CD14-positive monocyte (primary cell): ENCODE measurements around the gene SMARCA4. TPM values are rescaled to one million over a fixed set of nuclear protein-coding genes. Genes with fewer than 3 reads are reported as not detected.

Experiments
- DNase-seq, 3 donors: peaks; one replicate each; pipeline ENCODE4 v3.0.0-alpha.2; 2011 to 2022
- H2AFZ ChIP-seq: 2 replicates; pipeline ENCODE4 v1.6.0; 2012; ENCODE audit warnings: mild to moderate bottlenecking, low read depth, low read length, inconsistent platforms; ENCODE audit not compliant: insufficient read depth, poor library complexity, severe bottlenecking
- H3K27ac ChIP-seq, 2 donors: 1 replicate in 1 of 2; 2 replicates in 1 of 2; pipeline ENCODE4 v1.5.1; 2012 to 2013; ENCODE audit warnings: low read length in 2 of 2, control low read depth in 1 of 2, inconsistent platforms in 1 of 2, low read depth in 1 of 2, mild to moderate bottlenecking in 1 of 2
- H3K27me3 ChIP-seq, 2 donors: one replicate each; pipeline versions ENCODE4 v1.6.0 to v1.6.1; 2011 to 2013; ENCODE audit warnings: low read length in 2 of 2; ENCODE audit not compliant: control insufficient read depth in 2 of 2, insufficient read depth in 2 of 2
- H3K36me3 ChIP-seq, 2 donors: replicated peaks in 1 of 2; 1 replicate in 1 of 2; 2 replicates in 1 of 2; pipeline versions ENCODE4 v1.5.1 to v1.6.1; 2012 to 2013; ENCODE audit warnings: low read length in 2 of 2, control low read depth in 1 of 2, inconsistent platforms in 1 of 2, mild to moderate bottlenecking in 1 of 2; ENCODE audit not compliant: insufficient read depth in 2 of 2, control insufficient read depth in 1 of 2
- H3K4me1 ChIP-seq, 2 donors: 1 replicate in 1 of 2; 2 replicates in 1 of 2; pipeline versions ENCODE4 v1.5.1 to v1.6.1; 2012 to 2013; ENCODE audit warnings: low read length in 2 of 2, control low read depth in 1 of 2, inconsistent platforms in 1 of 2, mild to moderate bottlenecking in 1 of 2, moderate library complexity in 1 of 2; ENCODE audit not compliant: insufficient read depth in 2 of 2, control insufficient read depth in 1 of 2
- H3K4me2 ChIP-seq: replicated peaks from 2 replicates; pipeline ENCODE3; 2012; ENCODE audit warnings: low read length, moderate library complexity, mild to moderate bottlenecking; ENCODE audit not compliant: poor library complexity, severe bottlenecking; ENCODE audit errors: extremely low read depth
- H3K4me3 ChIP-seq, 3 experiments: fragments of 200-600 bp in 1 of 3; sonication (generic) in 1 of 3; replicated peaks in 1 of 3; 1 replicate in 2 of 3; 2 replicates in 1 of 3; pipeline ENCODE4 v1.5.1; 2011 to 2013; ENCODE audit warnings: low read length in 3 of 3, mild to moderate bottlenecking in 3 of 3, control low read depth in 2 of 3, low read depth in 2 of 3, inconsistent platforms in 1 of 3, moderate library complexity in 1 of 3
- H3K79me2 ChIP-seq: 2 replicates; pipeline ENCODE4 v1.6.0; 2012; ENCODE audit warnings: mild to moderate bottlenecking, control low read depth, inconsistent platforms, low read length, moderate library complexity; ENCODE audit not compliant: insufficient read depth
- H3K9ac ChIP-seq: 2 replicates; pipeline ENCODE4 v1.6.0; 2017; ENCODE audit warnings: low read length, mild to moderate bottlenecking; ENCODE audit not compliant: insufficient read depth, poor library complexity, severe bottlenecking
- H3K9me3 ChIP-seq, 2 donors: replicated peaks in 1 of 2; 1 replicate in 1 of 2; 2 replicates in 1 of 2; pipeline versions ENCODE4 v1.5.1 to v1.6.1; 2012 to 2013; ENCODE audit warnings: low read length in 2 of 2, control low read depth in 1 of 2; ENCODE audit not compliant: control insufficient read depth in 1 of 2, insufficient read depth in 1 of 2
- H4K20me1 ChIP-seq: 2 replicates; pipeline ENCODE4 v1.6.0; 2012; ENCODE audit warnings: mild to moderate bottlenecking, low read length, control low read depth, moderate library complexity; ENCODE audit not compliant: insufficient read depth
- H3K27ac Mint-ChIP-seq, 7 donors: one replicate each; pipeline ENCODE4 v1.8.0; 2020; ENCODE audit warnings: mild to moderate bottlenecking in 7 of 7, mixed read lengths in 7 of 7, moderate library complexity in 6 of 7, inconsistent platforms in 2 of 7
- H3K27me3 Mint-ChIP-seq, 3 donors: one replicate each; pipeline ENCODE4 v1.8.0; 2021 to 2022; ENCODE audit warnings: low read depth in 3 of 3, mild to moderate bottlenecking in 3 of 3, mixed read lengths in 3 of 3, moderate library complexity in 3 of 3, inconsistent platforms in 1 of 3
- H3K36me3 Mint-ChIP-seq, 2 donors: one replicate each; pipeline ENCODE4 v1.8.0; 2020; ENCODE audit warnings: mixed read lengths in 2 of 2, inconsistent platforms in 1 of 2, mild to moderate bottlenecking in 1 of 2
- H3K4me1 Mint-ChIP-seq: one replicate; pipeline ENCODE4 v1.8.0; 2020; ENCODE audit warnings: mild to moderate bottlenecking, mixed read lengths
- H3K4me3 Mint-ChIP-seq, 2 donors: one replicate each; pipeline ENCODE4 v1.8.0; 2020; ENCODE audit warnings: mild to moderate bottlenecking in 2 of 2, mixed read lengths in 2 of 2, moderate library complexity in 1 of 2
- H3K9me3 Mint-ChIP-seq, 7 donors: one replicate each; pipeline ENCODE4 v1.8.0; 2020 to 2022; ENCODE audit warnings: mixed read lengths in 7 of 7, mild to moderate bottlenecking in 6 of 7, moderate library complexity in 6 of 7, inconsistent platforms in 2 of 7
- CTCF ChIP-seq: fragments of 200-600 bp; IDR thresholded peaks from one replicate; pipeline ENCODE4 v1.8.0; 2022; ENCODE audit warnings: antibody characterized with exemption, mild to moderate bottlenecking
- WGBS: methylation state at CpG from one replicate; pipeline ENCODE4 v1.1.5; 2013; ENCODE audit warnings: missing lambda C conversion rate; ENCODE audit not compliant: insufficient coverage; 5-methylcytosine and 5-hydroxymethylcytosine counted together
- intact Hi-C, 2 donors: fragments of 100-400 bp; cut with micrococcal nuclease; formaldehyde crosslinking; loops; one replicate each; pipeline versions ENCODE4 v1.15.0 to v1.15.1; 2023
- polyA plus RNA-seq, 3 donors: library from polyadenylated mRNA; depleted of rRNA in 1 of 3; unstranded in 2 of 3; stranded (reverse) in 1 of 3; fragments of 300-500 nt in 2 of 3; fragments of >200 nt in 1 of 3; fragmentation: Illumina TruSeq in 2 of 3; gene quantifications; 1 replicate in 2 of 3; 2 replicates in 1 of 3; pipeline ENCODE4 v1.2.3, GENCODE V29; 2012 to 2021

The SMARCA4 gene
- polyA plus RNA-seq, 3 donors = 5.1 to 53.3 (median 7.0) TPM

GRCh38 chr19:11087870-11088505 lies 127.2 kb downstream of the SMARCA4 start:
- H3K4me1 ChIP-seq = peaks cover 43 to 45% of the 10 kb centered on the region in 2 donors
- Mint-ChIP-seq H3K27me3 (peaks cover 1 to 12% (median 7%) of the 10 kb centered on the region in 3 donors), H3K4me3 (peak overlapping the region in 1 of 2 donors; percentile 39), H3K27ac (peak overlapping the region in 2 of 7 donors; percentile 40 to 98), H3K36me3 (no peaks in the 10 kb centered on the region), H3K9me3 (peaks cover 0 to 4% (median 3%) of the 10 kb centered on the region in 7 donors), H3K4me1 (peaks cover 32% of the 10 kb centered on the region)
- DNase-seq = no peak
- H3K9ac ChIP-seq = no peak overlapping the region
- H3K9me3 ChIP-seq = no peaks in the 10 kb centered on the region
- peaks cover 14% of the 10 kb centered on the region for H3K79me2 ChIP-seq
- TF ChIP-seq CTCF = no peak
- 100% methylated on average over 1 of the region's 4 CpGs for WGBS
- intact Hi-C loops = loop anchor here in 1 of 2 donors (2.0 to 10.0 kb wide), 2 partner anchors 13 to 53 kb away; no protein-coding TSS in a partner anchor
- no peak overlapping the region for H2AFZ ChIP-seq
- no peak overlapping the region for H3K4me2 ChIP-seq
- peaks cover 5% of the 10 kb centered on the region for H4K20me1 ChIP-seq
- peaks cover 0 to 10% of the 10 kb centered on the region in 2 donors for H3K27me3 ChIP-seq
- no peak overlapping the region for H3K4me3 ChIP-seq
- no peak overlapping the region for H3K27ac ChIP-seq
- H3K36me3 ChIP-seq = no peaks in the 10 kb centered on the region

GRCh38 chr19:11088506-11089253 lies 127.8 kb downstream of the SMARCA4 start:
- Histone ChIP-seq H3K9me3 (no peaks in the 10 kb centered on the region), H3K4me3 (peak overlapping the region; percentile 58 to 81 (median 78)), H3K9ac (no peak overlapping the region), H3K36me3 (no peaks in the 10 kb centered on the region), H2AFZ (peak overlapping the region; percentile 36), H3K4me2 (peak overlapping the region; percentile 84), H4K20me1 (peaks cover 9% of the 10 kb centered on the region), H3K27ac (peak overlapping the region; percentile 84 to 97), H3K79me2 (peaks cover 14% of the 10 kb centered on the region), H3K27me3 (peaks cover 0 to 10% of the 10 kb centered on the region in 2 donors), H3K4me1 (peaks cover 50% of the 10 kb centered on the region in 2 donors)
- intact Hi-C loops = loop anchor here in 1 of 2 donors (2.0 to 10.0 kb wide), 2 partner anchors 14 to 54 kb away; no protein-coding TSS in a partner anchor
- TF ChIP-seq CTCF = no peak
- no peaks in the 10 kb centered on the region for H3K36me3 Mint-ChIP-seq
- H3K4me3 Mint-ChIP-seq = peak overlapping the region; percentile 86 to 89
- WGBS = 24% methylated on average over 5 of the region's 11 CpGs
- H3K27ac Mint-ChIP-seq = peak overlapping the region; percentile 88 to 100 (median 96)
- no peak for DNase-seq
- H3K27me3 Mint-ChIP-seq = peaks cover 1 to 10% (median 7%) of the 10 kb centered on the region in 3 donors
- H3K4me1 Mint-ChIP-seq = peaks cover 39% of the 10 kb centered on the region
- H3K9me3 Mint-ChIP-seq = peaks cover 0 to 4% (median 3%) of the 10 kb centered on the region in 7 donors
